HL-60/S4 treated with retinoic acid at 250 ng/mL for 4 days and 3 days (cell line): Measurements from ENCODE around the gene S100A10.

ENCODE experiments used
- in situ Hi-C: fragments of 300-500 bp; cut with MboI; formaldehyde crosslinking; loops from 2 replicates; pipeline ENCODE4 v1.7.0; 2022; ENCODE audit warnings: low sequenced_read_pairs

The S100A10 gene

GRCh38 chr1:152013664-152014237 lies 20.1 kb upstream of the S100A10 start:
- in situ Hi-C loops: no loop called here

GRCh38 chr1:152009691-152010090 lies 16.0 kb upstream of the S100A10 start:
- in situ Hi-C loops: no loop called here

DNA sequence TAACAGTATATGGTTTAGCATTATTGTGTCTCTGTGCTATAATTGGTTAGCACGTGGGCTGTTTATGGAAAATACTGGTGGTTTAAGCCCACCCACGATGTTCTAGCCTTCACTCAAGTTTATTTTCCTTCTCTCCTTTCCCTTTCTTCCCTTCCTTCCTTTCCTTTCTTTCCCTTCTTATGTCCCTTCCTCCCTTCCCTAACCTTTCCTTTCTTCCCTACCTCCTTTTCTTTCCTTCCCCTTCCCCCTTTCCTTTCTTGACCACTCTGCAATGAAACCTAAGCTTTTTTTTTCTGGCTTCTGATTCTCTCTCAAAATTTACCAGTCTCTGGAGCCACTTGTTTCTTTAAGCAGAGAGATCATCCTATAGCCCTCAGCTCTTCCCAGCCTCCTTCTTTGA lies 13.4 kb upstream of the S100A10 start:
- in situ Hi-C loops: no loop called here

GRCh38 chr1:152005360-152005912 lies 11.8 kb upstream of the S100A10 start:
- in situ Hi-C loops: no loop called here

DNA sequence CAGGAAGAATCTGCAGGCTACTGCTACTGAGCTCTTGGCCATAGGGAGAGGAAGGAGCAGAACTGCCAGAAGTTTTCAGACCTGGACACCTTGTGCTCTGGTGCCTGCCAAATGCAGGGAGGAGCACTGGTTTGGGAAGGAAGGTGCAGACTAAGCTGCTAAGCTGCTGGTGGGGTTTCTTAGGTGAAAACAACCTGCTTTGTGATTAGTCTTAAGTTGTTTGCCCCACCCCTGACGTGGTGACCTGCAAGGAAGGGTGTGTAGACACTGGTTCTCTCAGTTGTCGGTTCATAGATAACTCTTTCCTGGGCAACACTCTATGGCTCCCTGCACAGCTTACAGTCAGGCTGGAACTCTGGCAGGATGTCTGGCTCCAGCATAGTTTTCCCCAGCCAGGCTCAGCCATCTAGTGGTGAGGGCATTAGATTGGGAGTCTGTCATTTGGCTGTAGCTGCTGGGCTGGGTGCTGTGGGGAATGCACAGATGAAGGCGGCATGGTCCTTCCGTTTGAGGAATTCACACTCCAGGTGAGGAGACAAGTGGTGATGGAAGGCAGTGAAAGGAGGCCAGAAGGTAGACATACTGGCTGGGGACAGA lies 10.3 kb upstream of the S100A10 start:
- in situ Hi-C loops: no loop called here

DNA sequence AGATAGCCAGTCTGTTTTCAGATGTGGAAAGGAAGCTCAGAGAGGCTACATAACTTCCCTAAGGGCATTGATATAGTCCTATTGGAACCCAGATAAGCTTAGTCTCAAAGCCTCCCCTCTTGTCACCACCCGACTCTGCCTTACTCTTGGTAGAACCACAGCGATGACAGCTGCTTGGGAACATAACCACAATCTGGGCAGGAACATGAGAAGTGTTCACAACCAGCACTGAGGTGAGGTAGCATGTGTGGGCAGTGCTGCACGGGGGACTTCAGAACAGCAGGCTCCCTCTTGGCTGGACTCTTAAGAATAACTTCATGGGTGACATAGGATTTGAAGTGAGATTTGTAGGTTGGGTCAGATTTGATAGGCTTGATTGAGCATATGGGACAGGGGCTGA lies 9.3 kb upstream of the S100A10 start:
- in situ Hi-C loops: no loop called here

DNA sequence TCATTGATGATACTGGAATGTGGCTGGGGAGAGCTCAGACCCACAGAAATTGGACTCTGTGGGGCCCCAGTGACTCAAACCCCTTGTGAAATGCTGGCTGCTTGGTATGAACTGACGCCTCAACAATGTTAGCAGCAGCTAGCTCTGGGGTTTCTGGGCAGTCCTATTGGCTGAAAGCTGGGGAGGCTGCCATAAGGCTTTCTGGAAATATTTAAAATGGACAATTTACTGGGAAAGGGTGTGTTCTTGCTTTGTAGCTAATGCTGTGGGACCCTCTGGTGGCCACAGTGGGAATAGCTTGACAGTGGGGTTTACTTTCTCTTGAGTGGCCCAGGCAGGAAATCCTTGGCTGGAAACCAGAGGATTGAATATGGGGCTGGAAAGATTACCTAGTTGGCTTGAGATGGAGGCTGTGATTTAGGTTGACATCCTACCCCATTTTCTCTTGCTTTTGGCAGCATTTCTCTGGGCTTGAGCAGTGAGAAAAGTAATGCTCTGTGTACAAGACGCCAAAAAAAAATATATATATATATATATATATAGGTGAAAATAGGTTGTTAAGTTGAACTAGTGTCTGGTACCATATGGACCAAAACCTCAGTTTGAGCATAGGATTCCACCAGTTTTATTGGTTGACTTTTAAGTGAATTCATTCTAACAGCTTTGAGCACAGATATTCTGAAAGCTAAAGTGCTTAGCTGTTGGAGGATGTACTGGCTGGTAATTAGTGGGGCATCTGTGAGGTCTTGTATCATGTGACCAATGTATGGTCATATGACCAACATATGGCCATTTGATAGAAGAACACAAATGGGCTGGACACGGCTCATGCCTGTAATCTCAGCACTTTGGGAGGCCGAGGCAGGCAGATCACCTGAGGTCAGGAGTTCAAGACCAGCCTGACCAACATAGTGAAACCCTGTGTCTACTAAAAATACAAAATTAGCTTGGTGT lies 8.2 kb upstream of the S100A10 start:
- in situ Hi-C loops: no loop called here

GRCh38 chr1:152000964-152001630 lies 7.4 kb upstream of the S100A10 start:
- in situ Hi-C loops: no loop called here

DNA sequence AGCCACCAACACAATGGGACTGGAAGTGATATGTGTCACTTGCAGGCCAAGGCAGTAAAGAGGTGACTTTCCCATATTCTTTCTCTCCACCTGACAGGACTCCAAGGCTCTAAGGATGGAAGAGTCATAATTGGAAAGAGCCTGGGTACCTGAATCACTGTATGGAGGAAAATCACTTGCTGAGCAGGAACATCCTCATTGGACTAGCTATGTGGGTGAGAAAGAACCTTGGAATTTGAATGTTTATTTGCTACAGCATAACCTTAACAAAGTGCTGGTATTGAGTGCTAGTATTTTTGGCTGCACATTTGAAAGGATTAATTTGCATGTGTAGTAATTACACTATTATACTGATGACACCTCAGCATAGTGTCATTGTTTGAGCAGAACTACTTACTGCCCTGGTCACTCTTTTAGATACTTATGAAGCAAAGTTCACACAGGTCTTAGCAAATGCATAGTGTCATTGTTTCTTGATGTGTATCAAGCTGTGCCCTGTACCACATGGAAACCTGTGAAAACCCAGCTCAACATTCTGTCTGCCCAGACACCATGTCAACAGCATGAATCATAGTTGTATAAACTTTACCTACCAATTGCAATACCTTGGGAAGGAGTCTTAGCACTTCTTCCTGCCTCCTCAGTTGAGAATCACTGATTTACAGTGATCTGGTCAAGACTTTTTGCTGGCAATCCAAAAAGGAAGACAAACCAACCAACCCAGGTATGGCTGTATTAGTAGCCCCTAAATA lies 5.1 kb upstream of the S100A10 start:
- in situ Hi-C loops: no loop called here

- in situ Hi-C loops: no loop called here
Observed at GRCh38 chr1:151997284-151997570, 3.6 kb upstream of the S100A10 start.

DNA sequence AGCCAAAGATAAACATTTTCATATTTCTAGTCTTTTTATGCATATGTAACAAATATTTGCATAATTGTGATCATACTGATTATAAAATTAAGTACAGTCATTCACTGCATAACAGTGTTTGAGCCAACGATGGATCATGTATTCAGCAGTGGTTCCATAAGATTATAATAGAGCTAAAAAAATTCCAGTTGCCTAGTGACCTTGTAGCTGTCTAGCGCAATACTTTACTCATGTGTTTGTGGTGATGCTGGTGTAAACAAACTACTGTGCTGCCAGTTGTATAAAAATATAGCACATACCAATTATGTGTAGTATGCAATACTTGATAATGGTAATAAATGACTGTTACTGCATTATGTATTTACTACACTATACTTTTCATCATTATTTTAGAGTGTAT lies 2.1 kb upstream of the S100A10 start:
- in situ Hi-C loops: no loop called here

DNA sequence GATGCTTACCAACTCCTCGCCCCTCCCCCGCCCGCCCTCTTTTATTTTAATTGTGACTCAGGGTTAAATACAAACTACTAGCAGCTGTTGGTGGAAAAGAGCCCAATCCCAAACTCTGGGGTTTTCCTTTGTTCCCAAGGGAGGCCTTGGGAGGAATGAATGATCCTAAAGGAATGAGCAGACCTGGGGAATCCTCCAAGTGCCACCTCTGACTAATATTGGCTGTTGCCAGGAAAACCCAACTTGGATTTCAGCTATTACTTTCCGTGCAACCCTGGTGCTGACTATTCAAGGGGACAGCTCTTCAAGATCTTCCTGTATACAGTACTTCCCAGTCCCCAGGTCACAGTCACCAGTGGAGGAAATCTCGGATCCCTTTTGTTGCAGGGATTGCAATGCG lies 1.3 kb upstream of the S100A10 start:
- in situ Hi-C loops: no loop called here

DNA sequence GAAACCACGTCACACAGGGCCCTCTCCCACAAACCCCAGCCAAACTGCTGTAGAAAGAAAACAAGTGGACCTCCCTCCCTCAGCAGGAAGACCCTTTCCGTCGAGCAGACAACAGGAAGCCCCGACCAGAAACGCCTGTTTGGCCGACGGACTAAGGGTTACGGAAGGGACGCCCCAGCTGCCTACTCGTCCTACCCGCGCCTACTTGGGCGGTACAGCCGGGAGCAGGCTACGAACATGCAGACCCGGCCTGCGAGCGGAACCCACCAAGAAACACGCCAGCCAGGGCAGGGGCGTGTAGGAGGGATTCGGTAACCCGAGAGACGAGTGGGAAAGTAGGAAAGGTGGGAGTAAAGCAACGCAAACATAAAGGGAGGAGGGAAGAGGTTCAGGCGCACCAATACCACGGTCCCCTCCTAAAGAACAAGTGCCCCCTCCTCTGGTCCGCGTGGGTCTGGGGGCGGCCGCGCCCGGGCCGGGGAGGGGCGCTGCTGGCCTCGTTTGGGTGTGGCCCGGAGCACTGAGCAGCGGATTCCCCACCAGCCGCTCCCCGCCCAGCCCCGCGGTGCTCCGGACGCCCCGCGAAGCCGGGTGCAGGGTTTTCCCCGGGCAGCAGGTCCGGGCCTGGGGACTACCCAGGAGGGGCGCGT lies 450 bp downstream of the S100A10 start:
- in situ Hi-C loops: no loop called here

DNA sequence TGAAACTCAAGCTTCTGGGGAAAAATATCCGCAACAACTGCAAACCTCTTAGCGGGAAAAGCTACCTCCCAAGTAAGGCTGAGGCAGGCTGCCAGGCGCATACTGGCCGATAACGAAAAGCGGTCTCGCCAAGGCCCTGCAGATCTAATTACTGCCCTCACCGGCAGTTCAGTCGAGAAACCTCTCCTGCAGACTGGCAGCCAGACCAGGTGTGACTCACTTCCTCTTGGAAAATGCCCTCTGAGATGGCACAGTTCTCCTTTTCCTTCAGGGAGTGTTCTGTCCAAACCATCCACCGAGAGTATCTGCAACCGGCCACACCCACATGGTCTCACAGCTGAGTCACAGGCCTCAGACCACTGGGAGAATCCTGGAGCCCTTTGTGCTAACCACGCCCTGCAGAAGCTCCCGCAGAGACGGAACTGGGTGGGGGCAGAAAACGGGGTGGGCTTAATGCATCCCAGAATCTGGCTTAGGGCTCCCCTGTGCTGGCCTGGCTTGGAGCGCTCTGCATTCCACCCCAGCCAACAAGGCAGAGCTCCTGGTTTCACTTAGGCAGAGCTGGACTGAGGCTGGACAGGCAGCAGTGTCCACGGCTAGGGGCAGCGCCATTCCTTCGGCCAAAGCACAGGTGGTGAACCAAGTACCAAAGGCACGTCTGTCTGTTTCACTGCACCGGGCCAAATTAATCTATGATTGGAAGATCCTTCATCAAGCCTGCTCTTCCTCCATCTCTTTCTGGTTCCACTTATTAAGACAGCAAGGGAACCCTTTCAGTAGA lies 1.2 kb downstream of the S100A10 start:
- in situ Hi-C loops: no loop called here

DNA sequence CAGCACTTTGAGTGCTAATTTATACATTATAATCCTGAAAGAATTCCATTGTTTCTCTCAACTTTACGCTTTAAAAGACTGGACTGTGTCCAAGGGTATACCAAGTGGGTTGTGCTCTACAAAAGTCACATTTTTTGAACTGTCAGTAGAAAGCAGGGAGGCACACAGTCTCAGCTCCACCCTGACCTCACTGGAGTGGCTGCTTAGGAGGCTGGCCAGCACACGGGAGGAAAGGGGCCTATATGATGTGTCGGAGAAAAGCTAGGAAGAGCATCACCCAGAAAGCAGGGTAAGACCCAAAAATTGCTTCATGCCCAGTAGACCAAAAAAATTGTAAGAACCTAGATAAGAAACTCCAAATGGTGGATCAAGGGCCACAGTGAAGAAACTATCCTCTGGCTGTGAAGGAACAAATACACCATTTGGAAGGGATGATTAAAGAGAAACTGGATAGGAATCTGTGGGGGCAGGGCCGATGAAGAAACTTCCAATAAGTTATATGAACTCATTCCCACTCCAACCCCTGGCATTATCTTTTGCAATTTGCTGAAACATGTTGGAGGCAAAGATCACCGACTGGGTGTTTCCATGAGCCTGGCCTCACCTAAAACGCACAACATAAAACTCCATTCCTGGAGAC lies 1.9 kb downstream of the S100A10 start:
- in situ Hi-C loops: no loop called here

DNA sequence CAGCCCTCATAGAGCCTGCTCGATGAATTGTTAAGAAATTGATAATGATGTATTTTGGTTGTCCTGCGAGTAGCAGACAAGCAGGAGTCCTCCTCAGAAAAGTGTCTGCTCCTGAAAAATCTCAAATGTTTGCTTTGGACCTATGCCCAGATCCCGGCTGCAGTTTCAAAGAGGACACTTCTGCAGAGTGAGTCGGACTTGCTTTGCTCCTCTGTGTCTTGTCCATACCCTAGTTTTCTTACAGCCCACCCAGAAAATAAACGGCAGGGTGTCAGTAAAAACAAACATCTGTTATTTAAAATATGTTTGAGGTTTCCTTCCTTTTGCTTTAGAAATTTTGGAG lies 2.8 kb downstream of the S100A10 start:
- in situ Hi-C loops: no loop called here

- in situ Hi-C loops: no loop called here
Observed at GRCh38 chr1:151990058-151990855, 3.4 kb downstream of the S100A10 start.

GRCh38 chr1:151989211-151989862 lies 4.3 kb downstream of the S100A10 start:
- in situ Hi-C loops: no loop called here
